Tibial nerve (tissue), 3 donors: ENCODE results near the gene RICTOR.

ENCODE experiments used
- CTCF ChIP-seq, 5 experiments: fragments of 200-600 bp in 3 of 5; fragments of 450-650 bp in 2 of 5; sonication (generic) in 3 of 5; IDR thresholded peaks; one replicate each; pipeline ENCODE4 v1.5.1; 2016 to 2019; ENCODE audit warnings: antibody characterized with exemption in 5 of 5, mild to moderate bottlenecking in 3 of 5, moderate library complexity in 2 of 5
- POLR2A ChIP-seq, 2 donors: fragments of 450-650 bp; IDR thresholded peaks; one replicate each; pipeline ENCODE4 v1.6.1; 2017; ENCODE audit warnings: antibody characterized with exemption in 2 of 2, mild to moderate bottlenecking in 2 of 2, moderate library complexity in 2 of 2

GRCh38 chr5:38944282-38944681, 129.9 kb downstream of the RICTOR start:
- TF ChIP-seq CTCF (IDR thresholded peaks at IDR 0.05) (no peak), POLR2A (IDR thresholded peaks at IDR 0.05) (no peak)
